GM06990 (cell line): ENCODE measurements around the gene TSHZ1.

Experiments used
- DNase-seq: peaks from one replicate; pipeline ENCODE4 v3.0.0-alpha.2; 2011; ENCODE audit not compliant: insufficient read length; ENCODE audit errors: extremely low read depth
- H3K27me3 ChIP-seq: replicated peaks from 2 replicates; pipeline ENCODE4 v1.6.0; 2011; ENCODE audit warnings: low read length; ENCODE audit not compliant: control insufficient read depth, insufficient read depth
- H3K36me3 ChIP-seq: 2 replicates; pipeline ENCODE4 v1.5.1; 2011; ENCODE audit warnings: low read length; ENCODE audit not compliant: control insufficient read depth, insufficient read depth
- H3K4me3 ChIP-seq: replicated peaks from 2 replicates; pipeline ENCODE4 v1.5.1; 2011; ENCODE audit warnings: low read depth, mild to moderate bottlenecking, control low read depth, low read length
- TF ChIP-seq, protein P1 (sequence below): IDR thresholded peaks from 2 replicates; pipeline ENCODE4 v1.5.1; 2011; ENCODE audit warnings: low read length, control low read depth, mild to moderate bottlenecking, inconsistent platforms; ENCODE audit not compliant: insufficient read depth, poor library complexity, severe bottlenecking

Gene TSHZ1

DNA sequence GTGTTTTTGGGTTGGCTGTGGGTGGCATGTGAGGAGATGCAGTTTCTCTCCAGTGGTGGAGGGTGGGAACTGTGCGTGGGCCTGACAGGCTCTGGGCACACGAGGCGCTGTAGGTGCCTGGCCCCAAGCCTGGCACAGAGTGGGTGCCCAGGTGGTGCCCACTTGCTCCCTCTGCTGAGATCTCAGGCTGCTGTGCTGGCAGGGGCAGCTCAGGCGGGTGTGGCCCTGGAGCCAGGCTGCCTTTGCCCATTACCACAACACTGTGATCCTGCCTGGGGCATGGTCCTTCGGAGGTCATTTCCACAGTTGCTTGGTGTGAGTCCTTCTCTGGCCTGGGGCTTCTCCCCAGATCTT lies 20.4 kb downstream of the TSHZ1 start:
- H3K36me3 ChIP-seq, result no peaks in the 10 kb centered on the region; the same call in 1 of the 2 replicates
- H3K27me3 ChIP-seq, result no peaks in the 10 kb centered on the region
- TF ChIP-seq, protein P1, sequence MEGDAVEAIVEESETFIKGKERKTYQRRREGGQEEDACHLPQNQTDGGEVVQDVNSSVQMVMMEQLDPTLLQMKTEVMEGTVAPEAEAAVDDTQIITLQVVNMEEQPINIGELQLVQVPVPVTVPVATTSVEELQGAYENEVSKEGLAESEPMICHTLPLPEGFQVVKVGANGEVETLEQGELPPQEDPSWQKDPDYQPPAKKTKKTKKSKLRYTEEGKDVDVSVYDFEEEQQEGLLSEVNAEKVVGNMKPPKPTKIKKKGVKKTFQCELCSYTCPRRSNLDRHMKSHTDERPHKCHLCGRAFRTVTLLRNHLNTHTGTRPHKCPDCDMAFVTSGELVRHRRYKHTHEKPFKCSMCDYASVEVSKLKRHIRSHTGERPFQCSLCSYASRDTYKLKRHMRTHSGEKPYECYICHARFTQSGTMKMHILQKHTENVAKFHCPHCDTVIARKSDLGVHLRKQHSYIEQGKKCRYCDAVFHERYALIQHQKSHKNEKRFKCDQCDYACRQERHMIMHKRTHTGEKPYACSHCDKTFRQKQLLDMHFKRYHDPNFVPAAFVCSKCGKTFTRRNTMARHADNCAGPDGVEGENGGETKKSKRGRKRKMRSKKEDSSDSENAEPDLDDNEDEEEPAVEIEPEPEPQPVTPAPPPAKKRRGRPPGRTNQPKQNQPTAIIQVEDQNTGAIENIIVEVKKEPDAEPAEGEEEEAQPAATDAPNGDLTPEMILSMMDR, result no peak
- no peak overlapping the region for H3K4me3 ChIP-seq
- DNase-seq, result no peak

DNA sequence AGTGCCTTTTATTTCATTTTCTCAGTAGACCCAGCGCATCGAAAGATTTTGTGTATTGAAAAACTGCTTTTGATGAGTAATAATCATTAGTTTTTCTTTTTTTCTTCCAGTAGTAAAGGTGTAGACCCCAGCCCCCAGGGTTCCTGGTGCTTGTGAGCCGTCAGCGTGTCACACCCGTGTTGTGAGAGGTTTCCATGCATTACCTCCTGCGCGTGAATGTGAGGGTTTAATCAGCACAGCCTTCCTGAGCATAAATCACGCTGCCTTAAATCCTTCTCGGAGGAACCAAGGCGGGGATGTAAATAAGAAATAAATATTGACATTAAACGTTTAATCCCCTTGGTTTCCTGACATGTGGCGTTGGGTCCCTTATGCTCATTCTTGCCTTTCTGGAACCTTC lies 24.3 kb downstream of the TSHZ1 start:
- no peaks in the 10 kb centered on the region for H3K27me3 ChIP-seq
- H3K36me3 ChIP-seq, result no peaks in the 10 kb centered on the region; the same call in 1 of the 2 replicates
- TF ChIP-seq, protein P1, result no peak
- no peak overlapping the region for H3K4me3 ChIP-seq
- no peak for DNase-seq

DNA sequence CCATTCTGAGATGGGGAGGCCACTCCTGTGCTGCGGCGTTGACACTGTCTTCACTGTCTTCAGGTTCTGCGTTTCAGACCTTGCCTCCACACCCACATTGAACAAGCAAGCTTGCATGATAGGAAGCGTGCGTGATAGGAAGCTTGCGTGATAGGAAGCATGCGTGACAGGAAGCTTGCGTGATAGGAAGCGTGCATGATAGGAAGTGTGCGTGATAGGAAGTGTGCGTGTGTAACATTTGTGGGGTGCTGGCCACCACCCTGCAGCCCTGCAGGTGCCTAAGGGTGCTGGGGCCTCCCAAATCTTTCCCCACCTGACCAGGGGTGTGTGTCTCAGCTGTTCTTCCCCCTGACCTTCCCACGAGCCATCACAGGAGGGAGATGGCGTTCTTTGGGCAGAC lies 25.3 kb downstream of the TSHZ1 start:
- no peaks in the 10 kb centered on the region; the same call in 1 of the 2 replicates for H3K36me3 ChIP-seq
- DNase-seq, result no peak
- TF ChIP-seq, protein P1, result no peak

DNA sequence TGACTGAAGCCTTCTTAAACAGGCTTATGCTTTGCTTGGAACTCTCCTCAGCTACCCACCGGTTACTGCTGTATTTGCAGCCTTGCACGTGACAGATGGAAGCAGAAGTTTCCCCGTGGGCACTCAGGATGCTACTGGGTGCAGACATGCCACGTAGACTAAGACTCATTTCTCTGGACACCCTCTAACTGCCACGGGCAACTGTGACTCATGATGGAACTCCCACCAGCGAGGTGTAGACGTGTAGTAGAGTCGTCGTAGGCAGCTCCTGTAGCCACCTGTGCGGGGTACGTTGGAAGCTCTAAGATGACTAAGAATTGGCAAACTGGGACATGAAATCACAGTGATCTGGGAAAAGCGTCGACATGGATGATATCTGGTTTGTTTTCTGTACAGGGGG lies 27.5 kb downstream of the TSHZ1 start:
- H3K4me3 ChIP-seq, result no peak overlapping the region
- no peaks in the 10 kb centered on the region for H3K27me3 ChIP-seq
- TF ChIP-seq, protein P1, result no peak
- DNase-seq, result no peak
- H3K36me3 ChIP-seq, result no peaks in the 10 kb centered on the region; the same call in 1 of the 2 replicates

More for the DNA sequence above, 25.3 kb downstream of the TSHZ1 start:
- H3K27me3 ChIP-seq, result no peaks in the 10 kb centered on the region
- H3K4me3 ChIP-seq, result no peak overlapping the region

DNA sequence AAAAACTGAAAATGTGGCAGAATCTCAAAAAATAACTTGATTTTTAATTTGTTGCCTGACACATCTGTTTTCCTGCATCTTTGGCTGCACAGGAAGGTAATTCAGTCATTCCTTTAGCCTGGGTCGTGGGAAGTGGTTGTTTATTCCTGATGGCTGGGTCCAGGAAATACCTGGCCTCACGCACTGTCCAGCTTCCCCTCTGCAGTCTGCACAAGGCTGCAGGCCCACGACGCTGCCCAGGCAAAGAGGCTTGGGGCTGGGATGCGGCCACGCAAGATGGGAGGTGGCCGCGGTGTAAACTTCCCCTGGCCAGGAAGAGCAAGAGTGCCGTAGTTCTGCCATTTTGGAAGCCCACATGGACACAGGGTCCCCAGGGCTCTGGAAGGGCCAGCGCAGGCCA lies 28.2 kb downstream of the TSHZ1 start:
- TF ChIP-seq, protein P1, result no peak
- Histone ChIP-seq H3K4me3 (no peak overlapping the region), H3K36me3 (no peaks in the 10 kb centered on the region; the same call in 1 of the 2 replicates), H3K27me3 (no peaks in the 10 kb centered on the region)
- no peak for DNase-seq

DNA sequence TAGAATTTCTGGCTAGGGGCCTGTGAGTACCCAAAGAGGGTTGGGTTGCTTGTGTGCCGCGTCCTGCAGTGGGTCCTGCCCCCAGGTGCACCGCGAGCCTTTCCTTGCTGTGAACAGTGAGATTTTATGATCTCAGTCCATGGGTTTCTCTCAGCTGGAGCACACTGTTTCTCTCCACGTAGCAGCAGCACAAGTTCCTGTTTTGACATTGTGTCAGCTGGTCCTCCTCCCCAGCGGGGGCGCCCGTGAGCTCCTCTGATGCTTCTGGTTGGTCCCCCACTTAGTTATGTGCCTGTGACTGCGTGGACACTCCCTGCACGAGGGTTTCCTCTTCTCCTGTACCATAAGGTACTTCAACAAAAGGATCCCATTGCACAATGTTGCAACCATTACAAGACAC lies 29.8 kb downstream of the TSHZ1 start:
- Histone ChIP-seq H3K27me3 (no peaks in the 10 kb centered on the region), H3K4me3 (no peak overlapping the region), H3K36me3 (no peaks in the 10 kb centered on the region; the same call in 1 of the 2 replicates)
- no peak for DNase-seq
- TF ChIP-seq, protein P1, result no peak
